Raji (cell line): ENCODE results near the gene UPK3A.

Experiments used
- POLR2A ChIP-seq: IDR thresholded peaks from 2 replicates; pipeline ENCODE4 v1.6.1; 2011; ENCODE audit warnings: low read depth, low read length, control low read depth; ENCODE audit not compliant: insufficient read depth

UPK3A gene

DNA sequence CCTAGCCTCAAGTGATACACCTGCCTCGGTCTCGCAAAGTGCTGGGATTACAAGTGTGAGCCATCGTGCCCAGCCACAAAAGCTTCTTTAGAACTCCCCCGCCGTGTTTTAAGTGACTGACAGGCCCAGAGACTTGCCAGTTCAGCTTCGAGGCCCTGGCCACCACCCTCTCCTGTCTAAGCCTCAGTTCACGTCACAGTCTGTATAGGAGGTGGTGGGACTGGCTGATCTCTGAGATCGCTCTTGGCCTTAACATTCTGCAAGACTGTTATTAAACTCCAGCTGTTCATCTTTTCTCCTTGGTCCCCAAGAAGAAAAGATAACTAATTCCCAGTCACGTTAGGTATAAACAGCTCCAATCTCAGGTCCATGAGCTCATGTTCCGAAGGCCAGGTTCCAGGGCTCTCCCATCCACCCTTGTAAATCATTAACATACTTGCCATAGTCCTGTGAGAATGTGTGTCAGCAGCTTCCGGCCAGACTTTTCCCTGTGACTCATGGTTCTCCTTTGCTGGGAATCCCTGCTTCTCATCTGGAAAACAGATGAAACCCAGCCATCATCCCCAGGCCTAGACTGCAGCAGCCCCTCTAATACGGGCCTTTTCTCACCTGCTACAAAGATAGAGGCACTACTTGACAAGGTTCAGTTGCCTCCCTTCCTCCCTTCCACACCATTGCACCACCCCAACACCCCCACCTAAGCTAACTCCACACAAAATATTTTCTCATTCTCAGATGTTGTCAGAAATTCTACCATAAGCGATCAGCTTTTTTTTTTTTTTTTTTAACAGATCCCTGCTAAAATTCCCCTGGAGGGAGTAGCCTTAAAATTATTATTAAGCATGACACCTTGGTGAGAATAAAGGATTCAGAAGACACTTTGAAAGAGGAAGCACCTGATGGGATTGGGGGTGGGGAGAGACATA lies 38.4 kb upstream of the UPK3A start:
- no peak for TF ChIP-seq POLR2A

DNA sequence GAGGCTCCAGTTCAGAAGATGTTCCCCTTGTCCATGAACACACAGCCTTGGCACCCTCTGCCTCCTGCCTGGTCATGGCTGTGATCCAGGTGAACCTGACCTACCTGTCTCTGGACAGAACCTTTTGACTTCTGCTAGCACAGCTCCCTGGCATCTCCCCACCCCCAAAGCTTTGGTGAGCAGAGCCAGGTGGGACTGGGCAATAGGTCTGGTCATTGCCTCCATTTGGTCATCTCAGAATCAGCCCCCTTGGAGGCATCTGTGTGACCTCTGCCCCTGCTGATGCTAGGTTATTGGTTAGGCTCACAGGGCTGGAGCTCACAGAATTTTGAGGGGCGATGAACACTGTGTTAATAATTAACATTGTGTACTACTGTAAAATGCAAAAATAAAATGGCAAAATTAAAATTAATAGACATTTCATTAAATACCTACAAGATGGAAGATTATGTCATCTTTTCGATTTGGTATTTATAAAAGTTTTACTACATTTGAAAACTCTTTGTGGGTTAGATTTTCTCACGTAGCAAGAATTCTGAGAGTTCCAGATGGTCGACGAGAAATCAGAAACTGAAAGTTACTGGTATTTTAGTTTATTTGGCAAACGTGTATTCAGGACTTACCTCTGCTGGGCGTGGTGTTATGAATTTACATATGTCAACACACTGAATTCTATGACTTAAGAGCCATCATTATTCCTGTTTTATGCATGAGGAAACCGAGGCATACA lies 35.8 kb upstream of the UPK3A start:
- TF ChIP-seq POLR2A: no peak

DNA sequence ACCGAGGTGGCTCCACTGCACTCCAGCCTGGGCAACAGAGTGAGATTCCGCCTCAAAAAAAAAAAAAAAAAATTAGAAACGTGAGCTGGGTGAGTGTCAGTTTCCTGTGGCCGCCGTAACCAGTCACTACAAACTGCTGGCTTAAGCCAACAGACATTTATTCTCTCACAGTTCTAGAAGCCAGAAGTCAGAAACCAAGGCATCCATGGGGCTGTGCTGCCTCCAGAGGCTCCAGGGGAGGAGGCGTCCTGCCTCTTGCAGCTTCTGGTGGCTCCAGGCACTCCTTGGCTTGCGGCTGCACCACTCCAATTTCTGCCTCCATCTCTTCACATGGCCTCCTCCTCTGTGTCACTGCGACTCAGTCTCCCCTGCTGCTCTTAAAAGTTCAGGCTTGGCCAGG lies 32.9 kb upstream of the UPK3A start:
- no peak for TF ChIP-seq POLR2A

DNA sequence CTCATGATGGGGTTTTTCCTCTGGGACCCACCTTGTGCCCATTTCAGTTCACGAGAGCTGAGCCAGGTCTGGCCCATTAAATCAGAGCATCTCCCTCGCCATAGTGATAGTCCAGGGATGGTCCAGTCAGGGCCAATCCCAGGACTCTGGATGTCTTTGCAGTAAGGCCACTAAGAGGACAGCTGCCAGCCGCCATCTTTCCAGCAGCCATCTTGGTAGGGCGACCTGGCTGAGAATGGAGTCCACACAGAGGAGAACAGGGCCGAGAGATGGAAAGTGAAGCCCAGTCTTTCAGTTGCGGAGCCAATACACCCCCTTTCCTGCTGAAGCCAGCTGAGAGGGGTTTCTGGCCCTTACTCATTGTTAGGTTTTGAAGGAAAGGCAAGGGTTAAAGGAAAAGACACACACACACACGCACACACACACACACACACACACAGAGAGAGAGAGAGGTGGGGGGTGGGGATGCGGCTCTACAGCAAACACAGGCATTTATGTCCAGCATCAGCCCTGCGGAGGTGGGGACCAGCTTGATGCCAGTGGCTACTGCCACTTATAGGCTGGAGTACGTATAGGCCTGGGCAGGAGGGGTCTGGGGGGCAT lies 31.6 kb upstream of the UPK3A start:
- no peak for TF ChIP-seq POLR2A

DNA sequence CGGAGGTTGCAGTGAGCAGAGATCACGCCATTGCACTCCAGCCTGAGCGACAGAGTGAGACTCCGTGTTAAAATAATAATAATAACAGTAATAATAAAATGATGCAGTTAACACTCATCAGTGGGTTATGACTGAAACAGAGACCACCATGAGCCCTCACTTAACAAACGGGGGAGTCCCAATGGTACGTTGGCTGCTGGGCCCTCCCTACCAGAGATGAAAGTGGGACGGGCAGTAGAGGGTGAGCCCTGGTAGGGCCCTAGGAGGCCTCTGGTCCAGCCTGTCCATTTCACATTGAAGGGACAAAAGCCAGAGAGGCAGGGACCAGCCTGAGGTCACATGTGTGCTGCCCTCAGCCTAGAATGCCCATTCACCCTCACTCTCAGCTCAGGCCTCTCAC lies 30.4 kb upstream of the UPK3A start:
- TF ChIP-seq POLR2A: no peak

DNA sequence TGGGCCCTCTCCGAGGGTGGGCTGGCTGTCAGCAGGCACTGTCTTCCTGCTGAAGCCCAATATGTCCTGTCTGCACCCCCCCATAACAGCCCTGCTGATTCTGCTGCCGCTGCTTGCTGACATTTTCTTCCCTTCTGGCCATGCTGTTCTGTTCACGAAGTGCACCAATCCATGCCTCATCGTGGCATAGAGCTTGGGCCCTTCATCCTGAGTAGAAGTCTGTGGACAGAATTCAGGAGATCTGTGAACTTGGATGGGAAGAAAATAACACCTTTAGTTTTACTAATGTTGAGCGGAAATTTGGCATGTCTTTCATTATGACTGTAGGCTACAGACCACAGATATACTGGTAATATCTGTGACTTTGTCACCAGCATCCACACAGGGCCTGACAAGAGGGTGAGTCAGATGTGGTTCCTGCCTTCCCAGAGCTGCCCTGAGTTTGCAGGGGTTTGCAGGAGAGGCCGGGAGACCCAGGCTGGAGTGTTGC lies 29.9 kb upstream of the UPK3A start:
- TF ChIP-seq POLR2A: no peak

DNA sequence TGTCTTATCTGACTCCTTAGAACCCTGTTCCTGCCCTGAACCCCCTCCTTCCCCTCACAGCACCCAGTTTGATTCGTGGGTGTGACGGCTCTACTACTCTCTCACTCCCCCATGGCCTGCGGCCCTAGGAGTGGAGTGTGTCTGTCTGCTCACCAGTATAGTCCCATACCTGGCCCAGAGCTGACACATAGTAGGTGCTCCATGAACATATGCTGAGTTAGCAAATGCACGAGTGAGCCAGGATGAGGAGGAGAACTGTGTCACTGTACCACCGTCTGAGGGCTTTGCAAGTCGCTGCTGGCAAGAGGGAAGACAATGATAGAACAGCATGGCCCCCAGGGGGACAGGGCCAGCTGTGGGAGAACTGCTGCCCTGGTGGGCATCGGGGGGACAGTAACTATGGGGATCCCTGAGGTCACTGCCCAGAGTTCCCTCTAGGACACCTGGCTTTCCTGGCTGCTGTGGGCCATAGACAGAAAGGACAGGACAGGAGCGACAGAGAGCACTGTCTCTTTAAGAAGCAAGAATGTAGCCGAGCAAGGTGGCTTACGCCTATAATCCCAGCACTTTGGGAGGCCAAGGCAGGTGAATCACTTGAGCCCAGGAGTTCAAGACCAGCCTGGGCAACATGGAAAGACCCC lies 24.9 kb upstream of the UPK3A start:
- no peak for TF ChIP-seq POLR2A

DNA sequence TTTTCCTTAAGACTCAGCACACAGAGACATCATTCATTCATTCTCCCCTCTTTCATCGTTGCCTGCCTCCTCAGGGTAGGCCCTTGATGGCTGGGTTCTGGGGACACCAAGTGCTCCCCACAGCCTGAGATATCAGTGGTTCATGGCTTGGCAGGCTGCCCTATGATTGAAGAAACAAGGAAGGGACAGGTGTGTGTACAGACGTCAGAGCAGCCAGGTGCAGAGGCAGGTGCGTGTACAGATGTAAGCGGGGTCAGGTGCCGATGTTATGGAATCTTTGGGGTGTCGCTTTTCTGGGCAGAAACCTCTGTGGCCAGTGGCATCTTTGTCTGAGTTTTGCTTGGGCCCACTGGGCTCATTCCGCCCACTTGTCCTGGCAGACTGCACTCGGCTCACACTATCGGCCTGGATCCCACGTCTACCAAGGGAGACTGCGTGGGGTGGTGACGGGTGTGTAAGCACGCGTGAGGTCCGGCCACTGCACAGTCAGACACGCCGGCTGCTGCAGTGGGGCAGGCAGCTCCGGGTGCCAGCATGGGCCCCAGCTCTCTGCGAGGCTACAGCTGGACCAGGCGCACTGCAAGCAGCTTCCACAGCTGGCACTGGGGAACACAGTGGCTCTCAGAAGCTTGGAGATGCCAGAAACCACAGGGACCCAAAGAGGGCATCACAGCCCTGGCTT lies 23.2 kb upstream of the UPK3A start:
- TF ChIP-seq POLR2A: no peak

DNA sequence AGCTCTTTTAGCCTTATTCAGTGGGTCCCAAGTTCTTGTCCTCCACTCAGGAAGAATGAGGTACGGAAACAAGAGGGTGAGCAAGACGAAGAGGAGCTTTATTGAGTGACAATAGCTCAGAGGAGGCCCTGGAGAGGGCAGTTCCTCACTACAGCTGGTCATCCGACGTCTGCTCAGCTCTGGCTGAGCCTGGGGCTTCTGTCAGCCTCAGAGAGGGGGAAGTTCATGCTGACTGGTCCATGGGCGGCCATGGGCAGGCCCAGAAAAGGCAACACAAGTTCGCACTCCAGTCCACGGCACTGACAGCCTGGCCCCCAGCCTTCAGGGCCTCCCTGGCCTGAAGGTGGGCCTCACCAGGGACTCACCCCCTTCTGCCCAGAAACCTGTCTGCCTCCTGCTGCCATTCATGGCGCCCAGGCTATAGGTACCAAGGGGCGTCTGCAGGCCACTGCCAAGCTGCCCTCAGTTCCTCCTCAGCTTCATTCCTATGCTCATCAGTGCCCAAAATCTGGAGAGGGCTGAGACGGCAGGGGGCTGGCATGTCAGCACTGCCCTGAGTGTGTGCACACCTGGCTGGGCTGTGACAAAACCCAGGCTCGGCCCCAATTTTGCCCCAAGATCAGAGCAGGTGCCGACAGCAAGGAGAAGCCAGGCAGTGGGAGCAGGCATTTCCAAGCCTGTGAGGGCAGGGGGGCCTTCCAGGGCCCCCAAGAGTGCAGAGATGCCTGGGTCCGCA lies 22.4 kb upstream of the UPK3A start:
- no peak for TF ChIP-seq POLR2A

DNA sequence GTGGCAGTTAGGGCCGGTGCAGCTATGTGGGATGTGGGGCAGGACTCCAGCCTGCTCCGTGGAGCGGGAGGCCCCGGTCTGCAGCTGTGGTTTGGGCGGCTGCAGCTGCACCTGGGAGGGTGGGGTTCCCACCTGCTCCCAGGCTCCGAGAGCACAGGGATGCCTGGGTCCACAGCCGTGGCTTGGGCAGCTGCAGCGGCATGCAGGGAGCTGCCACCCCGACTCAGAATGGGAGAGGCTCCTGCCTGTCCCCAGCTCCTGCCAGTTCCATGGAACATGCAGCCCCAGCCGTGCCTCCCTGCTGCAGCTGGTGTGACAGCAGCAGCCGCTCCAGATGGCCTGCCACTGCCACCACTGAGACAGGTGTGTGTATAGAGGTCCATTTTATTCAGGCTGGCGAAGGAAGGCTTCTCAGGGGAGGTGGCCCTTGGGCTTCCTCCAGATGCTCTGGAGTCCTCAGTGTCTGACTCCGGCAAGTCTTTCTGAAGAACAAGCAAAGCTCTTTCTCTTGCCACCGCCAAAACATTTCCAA lies 21.8 kb upstream of the UPK3A start:
- no peak for TF ChIP-seq POLR2A

DNA sequence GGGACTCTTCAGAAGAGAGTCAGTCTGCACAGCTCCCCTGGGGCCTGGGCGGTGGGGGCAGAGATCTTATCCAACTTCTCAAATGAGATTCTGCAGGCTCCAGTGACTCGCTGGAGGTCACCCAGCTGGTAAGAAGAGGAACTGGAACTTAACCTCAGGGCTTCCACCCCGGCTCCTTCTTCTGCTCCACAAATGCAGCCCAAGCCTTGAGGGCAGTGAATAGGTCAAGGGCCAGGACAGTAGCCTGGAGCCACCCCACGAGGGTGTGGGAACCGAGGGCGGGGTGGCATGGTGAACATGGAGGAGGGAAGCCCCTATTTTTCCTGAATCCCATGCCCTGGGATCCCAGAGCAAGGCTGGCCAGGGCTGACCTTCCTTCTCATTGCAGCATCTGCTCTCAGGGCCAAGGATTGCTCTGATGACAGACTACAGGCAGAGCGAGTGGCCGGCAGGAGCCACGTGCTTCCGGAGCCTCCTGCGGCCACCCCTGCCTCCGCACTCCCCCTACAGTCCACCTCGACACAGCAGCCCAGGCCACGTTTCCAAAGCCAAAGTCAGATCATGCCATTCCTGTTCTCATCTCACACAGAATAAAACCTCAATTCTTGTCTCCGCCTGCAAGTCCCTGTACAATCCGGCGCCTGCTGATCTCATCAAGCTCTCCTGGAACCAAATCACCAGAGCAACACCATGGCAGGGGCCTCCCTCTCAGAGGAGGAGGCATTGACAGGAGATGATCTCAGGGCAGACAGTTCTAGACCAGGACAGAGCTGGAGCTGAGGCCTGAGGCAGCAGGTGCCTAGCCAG lies 21.1 kb upstream of the UPK3A start:
- TF ChIP-seq POLR2A: no peak

DNA sequence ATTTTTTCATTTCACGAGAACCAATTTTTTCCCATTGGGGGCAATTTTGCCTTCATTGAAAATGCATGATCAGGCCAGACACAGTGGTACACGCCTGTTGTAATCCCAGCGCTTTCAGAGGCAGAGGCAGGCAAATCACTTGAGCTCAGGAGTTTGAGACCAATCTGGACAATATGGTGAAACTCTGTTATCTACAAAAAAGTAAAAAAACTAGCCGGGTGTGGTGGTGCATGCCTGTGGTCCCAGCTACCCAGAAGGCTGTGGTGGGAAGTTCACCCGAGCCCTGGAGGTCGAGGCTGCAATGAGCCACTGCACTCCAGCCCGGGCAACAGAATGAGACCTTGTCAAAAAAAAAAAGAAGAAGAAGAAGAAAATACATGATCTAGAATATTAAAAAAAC lies 19.2 kb upstream of the UPK3A start:
- TF ChIP-seq POLR2A: no peak
